KMS-11 (cell line): ENCODE results near the gene PRKRIP1.

ENCODE experiments used
- H2AFZ ChIP-seq: fragments of 200-600 bp; sonication (generic); 2 replicates; pipeline ENCODE4 v1.6.1; 2016; ENCODE audit warnings: antibody characterized with exemption, mixed run types, low read depth
- H3K27ac ChIP-seq: fragments of 200-600 bp; sonication (generic); 2 replicates; pipeline ENCODE4 v1.6.1; 2016; ENCODE audit warnings: mild to moderate bottlenecking, mixed run types
- H3K27me3 ChIP-seq: fragments of 200-600 bp; sonication (generic); 2 replicates; pipeline ENCODE4 v1.6.1; 2017; ENCODE audit warnings: mild to moderate bottlenecking, low read depth, mixed run types, moderate library complexity; ENCODE audit not compliant: insufficient read depth
- H3K36me3 ChIP-seq: fragments of 200-600 bp; sonication (generic); 2 replicates; pipeline ENCODE4 v1.6.1; 2017; ENCODE audit warnings: mild to moderate bottlenecking, mixed run types; ENCODE audit not compliant: insufficient read depth
- H3K4me1 ChIP-seq: fragments of 200-600 bp; sonication (generic); 2 replicates; pipeline ENCODE4 v1.6.1; 2016; ENCODE audit warnings: mild to moderate bottlenecking, low read depth, mixed run types; ENCODE audit not compliant: poor library complexity, severe bottlenecking
- H3K4me2 ChIP-seq: fragments of 200-600 bp; sonication (generic); 2 replicates; pipeline ENCODE4 v1.7.0; 2016; ENCODE audit warnings: mild to moderate bottlenecking, mixed run types
- H3K4me3 ChIP-seq: fragments of 200-600 bp; sonication (generic); IDR thresholded peaks from 2 replicates; pipeline ENCODE4 v1.6.1; 2017; ENCODE audit warnings: low read depth, low read length, mixed read lengths; ENCODE audit not compliant: insufficient read depth
- H3K79me2 ChIP-seq: fragments of 200-600 bp; sonication (generic); 2 replicates; pipeline ENCODE4 v1.6.1; 2016; ENCODE audit warnings: low read depth, mixed run types; ENCODE audit not compliant: insufficient read depth
- H3K9ac ChIP-seq: fragments of 200-600 bp; sonication (generic); 2 replicates; pipeline ENCODE4 v1.6.1; 2016; ENCODE audit warnings: mild to moderate bottlenecking, mixed run types
- H4K20me1 ChIP-seq: fragments of 200-600 bp; sonication (generic); 2 replicates; pipeline ENCODE4 v1.6.1; 2016; ENCODE audit warnings: mild to moderate bottlenecking, mixed run types; ENCODE audit not compliant: insufficient read depth
- CTCF ChIP-seq: fragments of 200-600 bp; sonication (generic); conservative IDR thresholded peaks from 2 replicates; pipeline ENCODE4 v1.6.1; 2017; ENCODE audit warnings: low read depth, mild to moderate bottlenecking, antibody characterized with exemption, low read length, moderate library complexity, mixed read lengths

The PRKRIP1 gene

GRCh38 chr7:102396710-102397019, 502 bp downstream of the PRKRIP1 start:
- peaks cover 9% of the 10 kb centered on the region; the same call in 1 of the 2 replicates for H3K36me3 ChIP-seq
- H3K9ac ChIP-seq, result peak overlapping the region; percentile 87
- peaks cover 41% of the 10 kb centered on the region for H3K4me1 ChIP-seq
- no peaks in the 10 kb centered on the region for H4K20me1 ChIP-seq
- H2AFZ ChIP-seq, result peak overlapping the region; percentile 34; the same call in 1 of the 2 replicates
- H3K27ac ChIP-seq, result peak overlapping the region; percentile 59
- peak overlapping the region; percentile 85 for H3K4me2 ChIP-seq
- no peaks in the 10 kb centered on the region for H3K27me3 ChIP-seq
- TF ChIP-seq CTCF, result no peak
- peaks cover 28% of the 10 kb centered on the region for H3K79me2 ChIP-seq
- no peak overlapping the region for H3K4me3 ChIP-seq

- no peak overlapping the region for H3K4me3 ChIP-seq
- no peak overlapping the region for H3K27ac ChIP-seq
- no peaks in the 10 kb centered on the region for H4K20me1 ChIP-seq
- H3K79me2 ChIP-seq, result peaks cover 28% of the 10 kb centered on the region
- H3K4me1 ChIP-seq, result peaks cover 59% of the 10 kb centered on the region
- no peak for TF ChIP-seq CTCF
- no peak overlapping the region for H3K9ac ChIP-seq
- peaks cover 9% of the 10 kb centered on the region; the same call in 1 of the 2 replicates for H3K36me3 ChIP-seq
- H3K4me2 ChIP-seq, result no peak overlapping the region
- H2AFZ ChIP-seq, result no peak overlapping the region
- no peaks in the 10 kb centered on the region for H3K27me3 ChIP-seq
Measured at GRCh38 chr7:102398543-102398942, 2.4 kb downstream of the PRKRIP1 start.

GRCh38 chr7:102400360-102400759, 4.2 kb downstream of the PRKRIP1 start:
- TF ChIP-seq CTCF, result no peak
- Histone ChIP-seq H3K79me2 (peaks cover 28% of the 10 kb centered on the region), H3K27me3 (no peaks in the 10 kb centered on the region), H3K4me1 (peaks cover 72% of the 10 kb centered on the region), H3K4me2 (no peak overlapping the region), H3K27ac (no peak overlapping the region), H2AFZ (no peak overlapping the region), H4K20me1 (no peaks in the 10 kb centered on the region), H3K4me3 (no peak overlapping the region), H3K36me3 (peaks cover 9% of the 10 kb centered on the region; the same call in 1 of the 2 replicates), H3K9ac (no peak overlapping the region)

- no peak overlapping the region for H3K9ac ChIP-seq
- H3K4me2 ChIP-seq, result no peak overlapping the region; the same call in 1 of the 2 replicates
- H3K27ac ChIP-seq, result peak overlapping the region; percentile 31; the same call in 1 of the 2 replicates
- H3K36me3 ChIP-seq, result peaks cover 14% of the 10 kb centered on the region; the same call in 1 of the 2 replicates
- H3K4me1 ChIP-seq, result peaks cover 68% of the 10 kb centered on the region
- peaks cover 8% of the 10 kb centered on the region; the same call in 1 of the 2 replicates for H3K79me2 ChIP-seq
- no peaks in the 10 kb centered on the region for H3K27me3 ChIP-seq
- H4K20me1 ChIP-seq, result no peaks in the 10 kb centered on the region
- H2AFZ ChIP-seq, result no peak overlapping the region
- H3K4me3 ChIP-seq, result no peak overlapping the region
- TF ChIP-seq CTCF, result no peak
Measured at GRCh38 chr7:102403563-102403962, 7.4 kb downstream of the PRKRIP1 start.
